Left ventricle myocardium inferior (tissue), 1 donor: ENCODE results near the gene USP1. TPM values are rescaled to one million over a fixed set of nuclear protein-coding genes. Genes with fewer than 3 reads are reported as not detected.

ENCODE experiments used
- DNase-seq: peaks from one replicate; pipeline ENCODE4 v3.0.0-alpha.2; 2020
- H3K27ac ChIP-seq: fragments of 200-600 bp; replicated peaks from 2 replicates; pipeline ENCODE4 v1.8.0; 2021
- H3K27me3 ChIP-seq: fragments of 200-600 bp; 2 replicates; pipeline ENCODE4 v1.8.0; 2021; ENCODE audit warnings: low read depth
- H3K36me3 ChIP-seq: fragments of 200-600 bp; 2 replicates; pipeline ENCODE4 v1.8.0; 2021
- H3K4me1 ChIP-seq: fragments of 200-600 bp; 2 replicates; pipeline ENCODE4 v1.8.0; 2021
- H3K4me3 ChIP-seq: fragments of 200-600 bp; 2 replicates; pipeline ENCODE4 v1.8.0; 2021; ENCODE audit warnings: mild to moderate bottlenecking, moderate library complexity
- H3K9me3 ChIP-seq: fragments of 200-600 bp; replicated peaks from 2 replicates; pipeline ENCODE4 v1.8.0; 2021
- CTCF ChIP-seq: fragments of 200-600 bp; IDR thresholded peaks from 2 replicates; pipeline ENCODE4 v1.8.0; 2021; ENCODE audit warnings: antibody characterized with exemption, mild to moderate bottlenecking, borderline replicate concordance
- intact Hi-C: fragments of 100-400 bp; cut with micrococcal nuclease; formaldehyde crosslinking; loops from one replicate; pipeline ENCODE4 v1.11.0; 2022
- total RNA-seq: library from RNA; stranded (reverse); fragmentation: NEBNext Ultra II Directional; extraction: Animal tissue kit (Norgen Biotek cat#: 25700); gene quantifications from one replicate; pipeline ENCODE4 v1.2.1, GENCODE V29; 2021
- donor health status: DM: no; HTN: yes; CAD: no; lungs with severe emphysema.

Gene USP1
- total RNA-seq, 1 donor from 2014 or later = 12.5 TPM

GRCh38 chr1:62484824-62485468 is 48.1 kb downstream of the USP1 start:
- no peak for DNase-seq
- TF ChIP-seq CTCF = no peak
- Histone ChIP-seq H3K36me3 (peaks cover 18% of the 10 kb centered on the region), H3K4me3 (no peak overlapping the region), H3K9me3 (no peaks in the 10 kb centered on the region), H3K4me1 (no peaks in the 10 kb centered on the region), H3K27ac (no peak overlapping the region), H3K27me3 (no peaks in the 10 kb centered on the region)
- intact Hi-C loops = no loop called here

- Histone ChIP-seq H3K36me3 (peaks cover 27% of the 10 kb centered on the region), H3K27ac (no peak overlapping the region), H3K4me3 (no peak overlapping the region), H3K9me3 (no peaks in the 10 kb centered on the region), H3K27me3 (no peaks in the 10 kb centered on the region), H3K4me1 (no peaks in the 10 kb centered on the region)
- no peak for DNase-seq
- intact Hi-C loops = no loop called here
- TF ChIP-seq CTCF = no peak
These were observed 51.1 kb downstream of the USP1 start for GRCh38 chr1:62487956-62488355.

- Histone ChIP-seq H3K9me3 (no peaks in the 10 kb centered on the region), H3K4me3 (no peak overlapping the region), H3K36me3 (peaks cover 56% of the 10 kb centered on the region), H3K27me3 (no peaks in the 10 kb centered on the region), H3K27ac (no peak overlapping the region), H3K4me1 (no peaks in the 10 kb centered on the region)
- DNase-seq = no peak
- intact Hi-C loops = no loop called here
- TF ChIP-seq CTCF = no peak
These were observed 55.7 kb downstream of the USP1 start for GRCh38 chr1:62492521-62492920.

DNA sequence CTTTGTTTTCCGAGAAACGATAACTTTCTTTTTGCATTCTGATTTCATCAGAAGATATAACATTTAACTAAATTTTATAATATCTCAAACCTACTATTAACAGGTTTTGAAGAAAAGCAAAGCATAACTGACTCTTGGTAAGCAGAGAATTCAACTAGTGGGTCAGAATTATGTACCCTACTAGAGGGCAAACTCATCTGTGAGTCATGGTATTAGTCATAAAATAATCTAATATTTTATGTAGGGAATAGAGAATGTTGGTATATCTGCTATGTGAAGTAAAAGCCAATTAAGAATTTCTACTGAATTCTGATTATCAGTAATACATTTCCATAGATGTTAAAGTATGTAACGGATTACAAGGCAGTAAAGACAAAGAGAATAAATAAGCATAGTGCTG is 56.8 kb downstream of the USP1 start:
- H3K36me3 ChIP-seq = peaks cover 50% of the 10 kb centered on the region
- intact Hi-C loops = no loop called here

DNA sequence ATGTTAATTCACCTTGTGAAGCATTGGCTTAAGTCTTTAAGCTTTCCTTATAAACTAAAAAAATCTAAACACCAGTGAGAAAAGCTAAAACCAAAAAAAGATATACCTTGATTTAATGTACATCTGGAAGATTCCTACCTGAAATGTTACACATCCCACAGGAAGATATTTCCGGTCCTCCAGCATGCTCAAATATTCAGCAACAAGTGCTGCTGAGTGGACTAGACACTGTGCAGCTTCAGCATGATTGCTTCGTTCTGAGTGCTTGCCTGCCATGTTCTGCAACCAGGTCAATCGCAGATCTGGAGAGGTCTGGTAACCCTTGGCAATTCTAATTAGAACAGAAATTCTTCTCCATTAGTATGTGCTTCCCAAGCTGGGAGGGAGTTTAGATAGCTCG is 57.3 kb downstream of the USP1 start:
- no peak overlapping the region for H3K27ac ChIP-seq
- no peak for TF ChIP-seq CTCF
- no peaks in the 10 kb centered on the region for H3K9me3 ChIP-seq
- no peaks in the 10 kb centered on the region for H3K4me1 ChIP-seq
- H3K36me3 ChIP-seq = peaks cover 46% of the 10 kb centered on the region
- no peak for DNase-seq
- H3K4me3 ChIP-seq = no peak overlapping the region
- H3K27me3 ChIP-seq = no peaks in the 10 kb centered on the region
- intact Hi-C loops = no loop called here

More for the DNA sequence above, 56.8 kb downstream of the USP1 start:
- Histone ChIP-seq H3K4me1 (no peaks in the 10 kb centered on the region), H3K27ac (no peak overlapping the region), H3K27me3 (no peaks in the 10 kb centered on the region), H3K4me3 (no peak overlapping the region), H3K9me3 (no peaks in the 10 kb centered on the region)
- no peak for DNase-seq
- no peak for TF ChIP-seq CTCF
